A673 (cell line): ENCODE data around the gene TSSK1B. TPM values are rescaled to one million over a fixed set of nuclear protein-coding genes. Genes with fewer than 3 reads are reported as not detected.

ENCODE experiments used
- BruUV-seq: library from RNA; stranded (reverse); fragments of 400-500 nt; replicated peaks from 2 replicates; lab custom pipeline; 2021; lab: Mats Ljungman, UMichigan
- CTCF ChIA-PET: fragments of 300-600 bp; sonication (Branson Sonifier 250); formaldehyde crosslinking; loops from one replicate; lab custom pipeline; 2022; ENCODE audit warnings: antibody characterized with exemption; lab: Charles Lee
- POLR2A ChIA-PET: fragments of 300-600 bp; sonication (Branson Sonifier 250); formaldehyde crosslinking; loops from one replicate; lab custom pipeline; 2022; ENCODE audit warnings: antibody characterized with exemption; ENCODE audit not compliant: low non-redundant PET; lab: Charles Lee
- DNase-seq: peaks from one replicate; pipeline ENCODE4 v3.0.0-alpha.2; 2015; ENCODE audit warnings: low spot score
- H3K27ac ChIP-seq: fragments of 200-600 bp; sonication (generic); 2 replicates; pipeline ENCODE4 v1.5.1; 2016; ENCODE audit warnings: mixed run types, low read depth, mild to moderate bottlenecking, mixed read lengths, antibody characterized with exemption, low read length; ENCODE audit not compliant: poor library complexity, severe bottlenecking
- H3K27me3 ChIP-seq: fragments of 200-600 bp; sonication (generic); replicated peaks from 2 replicates; pipeline ENCODE4 v1.6.1; 2017; ENCODE audit warnings: mixed run types, low read depth, mild to moderate bottlenecking, mixed read lengths, antibody characterized with exemption, low read length; ENCODE audit not compliant: insufficient read depth, poor library complexity
- H3K36me3 ChIP-seq: fragments of 200-600 bp; sonication (generic); 2 replicates; pipeline ENCODE4 v1.6.1; 2016; ENCODE audit warnings: mixed run types, mild to moderate bottlenecking, mixed read lengths, antibody characterized with exemption, low read length; ENCODE audit not compliant: insufficient read depth, poor library complexity, severe bottlenecking
- H3K4me1 ChIP-seq: fragments of 200-600 bp; sonication (generic); 2 replicates; pipeline ENCODE4 v1.6.1; 2017; ENCODE audit warnings: mixed run types, mild to moderate bottlenecking, mixed read lengths, antibody characterized with exemption, low read length; ENCODE audit not compliant: insufficient read depth, poor library complexity, severe bottlenecking
- H3K4me3 ChIP-seq: fragments of 200-600 bp; sonication (generic); 2 replicates; pipeline ENCODE4 v1.5.1; 2016; ENCODE audit warnings: low read depth, mixed run types, mild to moderate bottlenecking, mixed read lengths, low read length; ENCODE audit not compliant: poor library complexity, severe bottlenecking
- H3K9me3 ChIP-seq: fragments of 200-600 bp; sonication (generic); 2 replicates; pipeline ENCODE4 v1.6.1; 2016; ENCODE audit warnings: mixed run types, low read depth, mild to moderate bottlenecking, mixed read lengths, antibody characterized with exemption, low read length; ENCODE audit not compliant: poor library complexity, severe bottlenecking
- CTCF ChIP-seq: fragments of 300-800, 200-600 bp; sonication (generic); conservative IDR thresholded peaks from 2 replicates; pipeline ENCODE4 v1.5.1; 2017; ENCODE audit warnings: low read depth, mild to moderate bottlenecking, antibody characterized with exemption, low read length, moderate library complexity, mixed read lengths
- EZH2 ChIP-seq: fragments of 200-600 bp; sonication (generic); IDR thresholded peaks from 2 replicates; pipeline ENCODE4 v1.6.1; 2017; ENCODE audit warnings: borderline replicate concordance, low read depth, mild to moderate bottlenecking, mixed read lengths, antibody characterized with exemption, low read length; ENCODE audit not compliant: poor library complexity, severe bottlenecking
- intact Hi-C: fragments of 100-400 bp; cut with micrococcal nuclease; formaldehyde crosslinking; loops from one replicate; pipeline ENCODE4 v1.10.0; 2022; ENCODE audit not compliant: unreplicated experiment
- total RNA-seq: library from RNA; stranded (reverse); gene quantifications from 2 replicates; pipeline ENCODE4 v1.2.3, GENCODE V29; 2021

The TSSK1B gene
- total RNA-seq, 1 experiment from 2014 or later: not detected

- H3K4me1 ChIP-seq: no peaks in the 10 kb centered on the region
- no peak for DNase-seq
- peaks cover 5% of the 10 kb centered on the region for H3K27me3 ChIP-seq
- CTCF ChIA-PET: no interaction called here
- H3K4me3 ChIP-seq: no peak overlapping the region
- H3K36me3 ChIP-seq: no peaks in the 10 kb centered on the region
- POLR2A ChIA-PET: no interaction called here
- no peaks in the 10 kb centered on the region for H3K9me3 ChIP-seq
- BruUV-seq: no TSS peak
- intact Hi-C loops: no loop called here
- no peak for TF ChIP-seq CTCF
- no peak for TF ChIP-seq EZH2
- H3K27ac ChIP-seq: no peak overlapping the region
Measured at GRCh38 chr5:113451797-113452196, 17.0 kb upstream of the TSSK1B start.

GRCh38 chr5:113450929-113451328, 16.1 kb upstream of the TSSK1B start:
- no TSS peak for BruUV-seq
- CTCF ChIA-PET: no interaction called here
- POLR2A ChIA-PET: no interaction called here

GRCh38 chr5:113450462-113450861, 15.7 kb upstream of the TSSK1B start:
- H3K27ac ChIP-seq: no peak overlapping the region
- POLR2A ChIA-PET: no interaction called here
- no peaks in the 10 kb centered on the region for H3K36me3 ChIP-seq

More at GRCh38 chr5:113450929-113451328, 16.1 kb upstream of the TSSK1B start:
- no peak overlapping the region for H3K27ac ChIP-seq
- TF ChIP-seq CTCF (no peak), EZH2 (no peak)
- intact Hi-C loops: no loop called here
- peaks cover 5% of the 10 kb centered on the region for H3K27me3 ChIP-seq
- no peak for DNase-seq
- H3K9me3 ChIP-seq: no peaks in the 10 kb centered on the region
- no peaks in the 10 kb centered on the region for H3K4me1 ChIP-seq
- no peaks in the 10 kb centered on the region for H3K36me3 ChIP-seq
- H3K4me3 ChIP-seq: no peak overlapping the region

More at GRCh38 chr5:113450462-113450861, 15.7 kb upstream of the TSSK1B start:
- peaks cover 5% of the 10 kb centered on the region for H3K27me3 ChIP-seq
- H3K4me1 ChIP-seq: no peaks in the 10 kb centered on the region
- CTCF ChIA-PET: no interaction called here
- DNase-seq: no peak
- TF ChIP-seq EZH2 (no peak), CTCF (no peak)
- BruUV-seq: no TSS peak
- no peaks in the 10 kb centered on the region for H3K9me3 ChIP-seq
- H3K4me3 ChIP-seq: no peak overlapping the region
- intact Hi-C loops: no loop called here
